GM06990 (cell line): Measurements from ENCODE around the gene TCEANC.
"Not testable (repeated sequence)": the region's sequence is repeated elsewhere in the genome, so short reads cannot be mapped to it uniquely, and the experiment has no call there.

Experiments
- DNase-seq: peaks from one replicate; pipeline ENCODE4 v3.0.0-alpha.2; 2011; ENCODE audit not compliant: insufficient read length; ENCODE audit errors: extremely low read depth
- H3K27me3 ChIP-seq: replicated peaks from 2 replicates; pipeline ENCODE4 v1.6.0; 2011; ENCODE audit warnings: low read length; ENCODE audit not compliant: control insufficient read depth, insufficient read depth
- H3K36me3 ChIP-seq: 2 replicates; pipeline ENCODE4 v1.5.1; 2011; ENCODE audit warnings: low read length; ENCODE audit not compliant: control insufficient read depth, insufficient read depth
- H3K4me3 ChIP-seq: replicated peaks from 2 replicates; pipeline ENCODE4 v1.5.1; 2011; ENCODE audit warnings: low read depth, mild to moderate bottlenecking, control low read depth, low read length
- CTCF ChIP-seq: IDR thresholded peaks from 2 replicates; pipeline ENCODE4 v1.5.1; 2011; ENCODE audit warnings: low read length, control low read depth, mild to moderate bottlenecking, inconsistent platforms; ENCODE audit not compliant: insufficient read depth, poor library complexity, severe bottlenecking

Gene TCEANC

GRCh38 chrX:13645464-13646153, 7.3 kb upstream of the TCEANC start:
- Histone ChIP-seq H3K4me3 (no peak overlapping the region), H3K27me3 (no peaks in the 10 kb centered on the region), H3K36me3 (no peaks in the 10 kb centered on the region)
- DNase-seq, result no peak
- TF ChIP-seq CTCF, result no peak

GRCh38 chrX:13646154-13646549, 6.8 kb upstream of the TCEANC start:
- H3K36me3 ChIP-seq, result no peaks in the 10 kb centered on the region
- no peak for DNase-seq
- TF ChIP-seq CTCF, result peak; percentile 76
- H3K4me3 ChIP-seq, result no peak overlapping the region
- no peaks in the 10 kb centered on the region for H3K27me3 ChIP-seq

GRCh38 chrX:13647709-13648212, 5.2 kb upstream of the TCEANC start:
- H3K4me3 ChIP-seq, result no peak overlapping the region
- no peaks in the 10 kb centered on the region for H3K36me3 ChIP-seq
- H3K27me3 ChIP-seq, result no peaks in the 10 kb centered on the region
- DNase-seq, result no peak
- no peak for TF ChIP-seq CTCF

GRCh38 chrX:13648336-13648735, 4.6 kb upstream of the TCEANC start:
- H3K27me3 ChIP-seq, result not testable (repeated sequence)

GRCh38 chrX:13649838-13650237, 3.1 kb upstream of the TCEANC start:
- no peak for DNase-seq
- no peak overlapping the region for H3K4me3 ChIP-seq
- H3K27me3 ChIP-seq, result no peaks in the 10 kb centered on the region
- TF ChIP-seq CTCF, result no peak
- no peaks in the 10 kb centered on the region for H3K36me3 ChIP-seq

More at GRCh38 chrX:13648336-13648735, 4.6 kb upstream of the TCEANC start:
- H3K36me3 ChIP-seq, DNase-seq, H3K4me3 ChIP-seq: not testable (repeated sequence)

- no peaks in the 10 kb centered on the region for H3K36me3 ChIP-seq
- no peaks in the 10 kb centered on the region for H3K27me3 ChIP-seq
- no peak for TF ChIP-seq CTCF
- DNase-seq, result no peak
- no peak overlapping the region for H3K4me3 ChIP-seq
Observed at GRCh38 chrX:13650318-13650717, 2.6 kb upstream of the TCEANC start.
